PC-3 (cell line): ENCODE data around the gene KRT31.

Source experiments
- CTCF ChIP-seq: fragments of 300-600 bp; sonication (generic); conservative IDR thresholded peaks from 2 replicates; pipeline ENCODE4 v1.5.1; 2017; ENCODE audit warnings: antibody characterized with exemption, low read depth, mild to moderate bottlenecking, low read length
- EZH2 ChIP-seq: fragments of 300-600 bp; sonication (generic); IDR thresholded peaks from one replicate; pipeline ENCODE4 v1.6.1; 2017; ENCODE audit warnings: antibody characterized with exemption, mild to moderate bottlenecking, low read length; ENCODE audit not compliant: unreplicated experiment
- EZH2phosphoT487 ChIP-seq: fragments of 300-600 bp; sonication (generic); IDR thresholded peaks from 2 replicates; pipeline ENCODE4 v1.6.1; 2018; ENCODE audit warnings: mild to moderate bottlenecking, antibody characterized with exemption, low read length, borderline replicate concordance

DNA sequence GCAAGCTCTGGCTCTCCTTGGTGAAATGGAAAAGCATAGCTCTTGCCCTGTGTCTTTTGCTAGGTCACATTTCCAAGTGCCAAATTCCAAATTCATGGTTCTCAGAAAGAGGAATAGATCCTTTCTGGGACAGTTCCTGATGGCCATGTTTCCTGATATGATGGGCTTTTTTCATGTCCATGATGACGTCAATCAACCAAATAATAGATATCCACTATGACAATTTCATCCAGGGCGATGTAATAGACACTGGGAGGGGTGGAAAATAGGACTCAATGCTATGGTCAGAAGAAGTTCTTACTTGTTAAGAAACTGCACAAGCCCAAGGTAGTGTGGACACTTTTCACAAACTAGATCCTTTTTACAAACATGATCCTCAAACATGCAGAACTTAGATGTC is 46.2 kb downstream of the KRT31 start:
- TF ChIP-seq CTCF (no peak), EZH2 (no peak), EZH2phosphoT487 (no peak)
